Effector memory CD4-positive, alpha-beta T cell (primary cell): ENCODE data around the gene PDXK.

ENCODE experiments used
- DNase-seq, 3 donors: peaks; one replicate each; pipeline ENCODE4 v3.0.0-alpha.2; 2020
- H3K27ac ChIP-seq: 2 replicates; pipeline ENCODE4 v1.7.0; 2013; ENCODE audit warnings: mild to moderate bottlenecking, low read length, moderate library complexity; ENCODE audit not compliant: insufficient read depth, poor library complexity, severe bottlenecking
- H3K27me3 ChIP-seq: replicated peaks from 2 replicates; pipeline ENCODE4 v1.7.0; 2013; ENCODE audit warnings: mild to moderate bottlenecking, low read length; ENCODE audit not compliant: insufficient read depth, control insufficient read depth, poor library complexity, severe bottlenecking
- H3K36me3 ChIP-seq: 2 replicates; pipeline ENCODE4 v1.7.0; 2013; ENCODE audit warnings: mild to moderate bottlenecking, low read length, moderate library complexity; ENCODE audit not compliant: control insufficient read depth, insufficient read depth
- H3K4me1 ChIP-seq: 2 replicates; pipeline ENCODE4 v1.7.0; 2013; ENCODE audit warnings: low read length, mild to moderate bottlenecking; ENCODE audit not compliant: control insufficient read depth, insufficient read depth, poor library complexity, severe bottlenecking
- H3K4me3 ChIP-seq: 2 replicates; pipeline ENCODE4 v1.7.0; 2013; ENCODE audit warnings: low read length, low read depth, mild to moderate bottlenecking; ENCODE audit not compliant: insufficient read depth, poor library complexity, severe bottlenecking
- H3K9me3 ChIP-seq: 2 replicates; pipeline ENCODE4 v1.7.0; 2013; ENCODE audit warnings: mild to moderate bottlenecking, low read length, moderate library complexity; ENCODE audit not compliant: control insufficient read depth

Gene PDXK

DNA sequence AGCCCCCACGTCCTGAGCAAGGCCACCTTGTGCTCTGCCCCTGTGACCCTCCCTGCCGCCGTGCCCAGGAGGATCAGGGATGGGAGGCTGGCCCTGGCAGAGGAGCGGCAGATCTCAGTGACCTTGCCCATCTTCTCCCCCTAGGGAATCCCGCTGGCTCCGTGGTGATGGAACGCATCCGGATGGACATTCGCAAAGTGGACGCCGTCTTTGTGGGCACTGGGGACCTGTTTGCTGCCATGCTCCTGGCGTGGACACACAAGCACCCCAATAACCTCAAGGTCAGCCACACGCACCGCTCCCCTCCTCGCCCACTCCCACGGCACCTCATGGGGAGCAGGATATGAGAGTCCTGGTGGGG is 34.5 kb downstream of the PDXK start:
- H3K4me1 ChIP-seq: no peaks in the 10 kb centered on the region

DNA sequence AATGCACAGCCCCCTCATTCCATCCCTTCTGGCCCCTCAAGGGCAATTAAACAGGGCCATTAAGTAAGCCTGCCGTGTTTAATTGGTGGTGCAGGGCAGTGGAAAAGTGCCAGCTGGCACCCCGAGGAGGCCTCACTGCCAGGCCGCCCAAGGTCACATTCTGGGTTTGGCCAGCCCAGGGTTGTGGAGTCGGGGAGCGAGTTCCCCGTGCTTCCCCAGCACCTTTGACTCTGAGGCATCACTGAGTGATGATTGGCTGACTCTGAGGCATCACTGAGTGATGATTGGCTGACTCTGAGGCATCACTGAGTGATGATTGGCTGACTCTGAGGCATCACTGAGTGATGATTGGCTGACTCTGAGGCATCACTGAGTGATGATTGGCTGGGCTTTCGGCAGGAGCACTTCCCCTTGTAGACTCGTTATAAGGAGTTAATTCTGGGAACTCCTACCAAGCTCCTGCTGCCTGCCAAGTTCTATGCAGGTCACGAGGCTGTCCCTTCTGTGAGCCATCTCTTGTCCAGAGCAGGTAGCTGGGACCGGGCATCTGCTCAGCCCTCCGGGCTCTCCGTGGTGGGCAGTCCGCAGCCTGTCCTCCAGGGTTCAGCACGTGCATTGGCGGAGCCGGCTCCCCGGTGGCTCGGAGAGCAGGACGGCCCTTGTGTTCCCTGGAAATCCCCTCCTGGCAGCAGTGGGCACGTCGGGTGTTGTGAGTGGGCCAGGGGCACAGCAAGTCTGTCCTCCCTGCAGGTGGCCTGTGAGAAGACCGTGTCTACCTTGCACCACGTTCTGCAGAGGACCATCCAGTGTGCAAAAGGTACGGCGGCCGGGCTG is 36.2 kb downstream of the PDXK start:
- H3K4me3 ChIP-seq: no peak overlapping the region
- no peak for DNase-seq
- peaks cover 21% of the 10 kb centered on the region for H3K36me3 ChIP-seq
- H3K9me3 ChIP-seq: no peaks in the 10 kb centered on the region
- no peaks in the 10 kb centered on the region for H3K27me3 ChIP-seq
- H3K4me1 ChIP-seq: no peaks in the 10 kb centered on the region
- H3K27ac ChIP-seq: no peak overlapping the region

More for the DNA sequence above, 34.5 kb downstream of the PDXK start:
- Histone ChIP-seq H3K9me3 (no peaks in the 10 kb centered on the region), H3K4me3 (no peak overlapping the region), H3K27ac (no peak overlapping the region), H3K27me3 (no peaks in the 10 kb centered on the region), H3K36me3 (peaks cover 24% of the 10 kb centered on the region)
- no peak for DNase-seq

DNA sequence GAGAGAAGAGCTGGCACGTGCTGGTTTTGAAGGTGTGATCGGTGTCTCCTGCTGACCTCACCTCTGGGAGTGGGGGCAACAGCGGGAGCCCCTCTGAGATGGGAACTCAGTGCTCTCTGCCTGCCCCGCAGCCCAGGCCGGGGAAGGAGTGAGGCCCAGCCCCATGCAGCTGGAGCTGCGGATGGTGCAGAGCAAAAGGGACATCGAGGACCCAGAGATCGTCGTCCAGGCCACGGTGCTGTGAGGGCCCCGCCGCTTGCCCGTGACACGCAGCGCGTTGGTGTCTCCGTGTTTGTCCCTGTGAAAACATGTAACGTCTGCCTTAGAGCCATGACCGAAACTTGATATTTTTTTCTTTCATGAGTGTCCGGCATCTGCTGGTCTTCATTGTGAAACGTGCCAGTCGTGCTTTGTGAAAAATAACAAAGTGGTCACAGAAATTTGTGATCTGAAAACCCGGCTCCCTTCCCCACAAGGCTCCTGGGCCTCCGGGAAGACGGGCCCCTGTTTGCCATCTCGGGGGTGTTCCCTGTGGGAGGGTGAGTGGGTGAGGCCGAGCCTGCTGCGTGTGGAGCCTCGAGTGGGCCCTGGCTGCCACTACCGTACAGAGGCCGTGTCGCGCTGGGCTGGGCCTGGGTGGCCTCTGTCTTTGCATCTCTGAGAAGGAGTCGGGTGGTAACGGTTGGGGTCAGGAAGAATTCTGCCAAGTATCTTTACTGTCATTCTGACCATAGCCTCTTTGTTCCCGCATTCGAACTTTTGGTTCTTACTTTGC is 37.1 kb downstream of the PDXK start:
- no peaks in the 10 kb centered on the region for H3K9me3 ChIP-seq
- no peak overlapping the region for H3K4me3 ChIP-seq
- no peaks in the 10 kb centered on the region for H3K4me1 ChIP-seq
- peaks cover 21% of the 10 kb centered on the region for H3K36me3 ChIP-seq
- DNase-seq: no peak
- H3K27me3 ChIP-seq: no peaks in the 10 kb centered on the region
- no peak overlapping the region for H3K27ac ChIP-seq

DNA sequence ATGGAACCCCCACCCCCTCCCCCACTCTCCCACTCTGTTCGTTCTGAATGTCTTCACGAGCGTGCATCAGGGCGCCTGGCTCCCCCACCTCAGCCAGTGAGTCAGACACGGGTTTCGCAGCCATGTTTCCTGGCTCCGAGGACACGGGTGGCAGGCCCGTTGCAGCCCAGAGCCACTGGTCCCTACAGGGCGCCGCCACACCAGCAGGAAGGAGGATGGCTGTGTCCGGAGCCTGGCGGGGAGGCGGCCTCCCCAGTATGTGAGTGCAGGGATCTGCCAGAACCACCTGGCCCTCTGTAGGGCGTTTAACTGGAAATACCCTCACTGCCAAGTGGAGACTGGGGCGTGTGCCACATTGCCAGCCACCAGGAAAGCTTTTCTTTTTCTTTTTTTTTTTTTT is 38.7 kb downstream of the PDXK start:
- Histone ChIP-seq H3K9me3 (no peaks in the 10 kb centered on the region), H3K36me3 (peaks cover 21% of the 10 kb centered on the region), H3K27me3 (no peaks in the 10 kb centered on the region), H3K4me3 (no peak overlapping the region), H3K27ac (no peak overlapping the region), H3K4me1 (no peaks in the 10 kb centered on the region)
- no peak for DNase-seq

DNA sequence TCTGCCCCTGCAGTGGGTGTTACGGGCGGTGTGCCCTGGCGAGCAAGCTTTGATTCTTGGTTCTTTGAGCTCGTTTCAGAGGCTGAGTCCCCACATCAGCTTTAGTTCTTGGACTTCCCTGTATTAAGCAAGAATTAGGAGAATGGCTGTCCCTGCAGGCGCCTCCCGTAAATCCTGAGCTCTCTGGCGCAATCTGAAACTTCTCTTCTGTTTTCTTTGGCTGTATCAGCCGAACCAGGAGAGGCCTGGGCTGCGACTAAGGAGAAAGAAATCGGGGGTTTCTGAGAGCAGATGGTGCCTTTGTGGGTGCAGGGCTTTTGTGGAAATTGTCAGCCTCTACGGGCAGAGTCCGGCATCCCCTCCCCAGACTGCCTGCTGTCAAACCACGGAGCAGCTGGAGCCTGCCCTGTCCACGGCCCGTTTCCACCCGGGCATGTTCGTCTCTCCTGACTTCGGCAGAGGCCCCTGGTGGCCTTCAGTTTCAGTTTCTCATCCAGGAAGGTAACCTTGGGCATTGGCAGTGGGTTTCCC is 39.2 kb downstream of the PDXK start:
- peaks cover 21% of the 10 kb centered on the region for H3K36me3 ChIP-seq
- no peak overlapping the region for H3K4me3 ChIP-seq
- no peaks in the 10 kb centered on the region for H3K27me3 ChIP-seq
- H3K4me1 ChIP-seq: no peaks in the 10 kb centered on the region
- no peak for DNase-seq
- H3K27ac ChIP-seq: no peak overlapping the region
- H3K9me3 ChIP-seq: no peaks in the 10 kb centered on the region

DNA sequence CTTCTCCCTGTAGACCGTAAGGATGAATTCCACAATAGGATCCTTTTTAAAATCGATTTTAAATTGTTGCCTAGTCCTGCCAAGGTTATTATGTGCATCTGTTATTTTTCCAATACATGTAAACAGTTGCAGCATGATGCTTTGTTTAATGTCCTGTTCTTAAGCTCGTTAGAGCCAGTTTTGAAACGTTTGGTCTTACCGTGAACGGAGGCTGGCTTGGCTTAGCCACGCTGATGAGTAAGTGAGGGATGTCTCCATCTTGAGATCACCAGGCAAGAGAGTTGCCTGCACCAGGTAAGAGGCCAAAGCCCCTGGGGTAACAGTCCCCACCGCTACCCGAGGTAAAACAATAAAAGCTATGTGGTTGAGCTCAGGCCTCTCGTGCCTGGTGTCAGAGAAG is 39.9 kb downstream of the PDXK start:
- Histone ChIP-seq H3K27ac (no peak overlapping the region), H3K27me3 (no peaks in the 10 kb centered on the region), H3K36me3 (peaks cover 17% of the 10 kb centered on the region), H3K4me1 (no peaks in the 10 kb centered on the region), H3K9me3 (no peaks in the 10 kb centered on the region), H3K4me3 (no peak overlapping the region)
- no peak for DNase-seq

DNA sequence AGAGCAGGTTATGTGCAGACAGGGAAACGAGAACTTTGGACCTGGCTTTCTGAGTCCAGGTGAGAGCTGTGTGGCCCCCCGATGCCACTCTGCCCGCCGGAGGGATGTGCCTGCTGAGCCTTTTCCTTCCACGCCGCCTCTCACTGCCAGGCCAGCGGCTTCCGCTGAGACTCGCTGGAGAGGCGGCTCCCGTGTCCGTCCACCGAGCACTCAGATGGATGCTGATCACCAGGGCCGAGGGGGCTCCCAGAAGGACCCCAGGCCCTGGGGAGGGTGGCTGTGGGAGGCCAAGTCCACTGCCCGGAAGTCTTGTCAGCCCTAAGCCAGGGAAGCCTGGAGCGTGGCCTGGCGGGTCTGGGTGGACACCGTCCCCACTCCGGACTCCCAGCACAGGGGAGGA is 40.7 kb downstream of the PDXK start:
- Histone ChIP-seq H3K27ac (no peak overlapping the region), H3K27me3 (no peaks in the 10 kb centered on the region), H3K9me3 (no peaks in the 10 kb centered on the region), H3K4me1 (no peaks in the 10 kb centered on the region), H3K4me3 (no peak overlapping the region), H3K36me3 (peaks cover 13% of the 10 kb centered on the region)
- no peak for DNase-seq

DNA sequence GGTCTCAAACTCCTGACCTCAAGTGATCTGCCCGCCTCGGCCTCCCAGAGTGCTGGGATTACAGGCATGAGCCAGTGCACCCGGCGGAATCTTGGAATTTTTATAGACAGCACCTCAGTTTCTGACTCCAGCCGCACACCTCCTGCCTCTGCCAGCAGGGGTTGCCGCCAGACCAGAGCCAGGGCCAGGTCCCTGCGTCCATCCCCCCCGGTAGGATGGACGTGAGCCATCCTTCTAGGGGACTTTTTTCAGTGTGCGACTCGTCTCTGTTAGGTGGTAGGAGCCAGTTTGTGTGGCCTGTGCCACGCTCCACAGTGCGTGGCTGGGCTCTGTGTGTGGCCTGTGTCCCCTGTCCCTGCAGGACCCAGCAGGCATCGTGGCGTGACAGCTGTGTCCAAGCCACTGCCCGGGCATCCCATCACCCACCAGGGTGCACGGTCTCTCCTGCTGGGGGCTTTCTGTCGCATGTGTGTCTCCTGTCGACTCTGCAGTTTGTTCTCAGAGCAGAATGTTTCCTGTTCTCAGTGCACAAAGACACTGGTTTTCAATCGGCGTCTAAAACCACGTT is 41.5 kb downstream of the PDXK start:
- DNase-seq: no peak
- Histone ChIP-seq H3K36me3 (peaks cover 13% of the 10 kb centered on the region), H3K4me1 (no peaks in the 10 kb centered on the region), H3K4me3 (no peak overlapping the region), H3K27me3 (no peaks in the 10 kb centered on the region), H3K9me3 (no peaks in the 10 kb centered on the region), H3K27ac (no peak overlapping the region)

DNA sequence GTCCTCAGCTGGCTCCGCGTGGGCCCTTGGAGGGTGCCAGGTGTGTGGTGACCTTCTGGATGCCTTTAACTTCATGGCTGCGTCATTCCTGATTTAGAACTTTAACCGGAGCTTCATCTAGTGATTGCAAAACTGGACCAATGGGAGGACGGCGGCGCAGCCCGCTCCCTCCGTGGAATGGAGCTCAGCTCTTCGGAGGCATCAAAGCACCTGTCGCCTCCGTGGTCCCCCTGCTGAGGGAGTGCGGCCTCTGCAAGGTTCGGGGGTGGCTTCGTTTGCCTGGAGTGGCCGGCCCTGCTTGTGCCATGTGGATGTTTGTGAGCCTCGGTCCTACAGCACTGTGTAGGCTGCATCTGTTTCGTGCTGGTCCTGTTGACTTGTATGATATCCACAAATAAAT is 43.0 kb downstream of the PDXK start:
- no peaks in the 10 kb centered on the region for H3K27me3 ChIP-seq
- DNase-seq: no peak
- H3K4me1 ChIP-seq: no peaks in the 10 kb centered on the region
- no peaks in the 10 kb centered on the region for H3K9me3 ChIP-seq
- H3K27ac ChIP-seq: no peak overlapping the region
- H3K36me3 ChIP-seq: peaks cover under 1% of the 10 kb centered on the region
- H3K4me3 ChIP-seq: no peak overlapping the region
